SU-DHL-6 (cell line): ENCODE data around the gene ZNF543.

ENCODE experiments used
- H2AFZ ChIP-seq: fragments of 200-600 bp; sonication (generic); 2 replicates; pipeline ENCODE4 v1.6.1; 2014; ENCODE audit warnings: low read depth, mild to moderate bottlenecking, moderate library complexity, mixed read lengths, antibody characterized with exemption, low read length; ENCODE audit not compliant: severe bottlenecking
- H3F3A ChIP-seq: fragments of 200-600 bp; shearing (Covaris generic); 2 replicates; pipeline ENCODE4 v1.6.0; 2016; ENCODE audit warnings: antibody characterized with exemption, mild to moderate bottlenecking; ENCODE audit not compliant: insufficient read depth
- H3K27ac ChIP-seq: fragments of 200-600 bp; sonication (generic); 2 replicates; pipeline ENCODE4 v1.5.1; 2016; ENCODE audit warnings: low read depth, mild to moderate bottlenecking, low read length, moderate library complexity, mixed read lengths
- H3K27me3 ChIP-seq: fragments of 200-600 bp; sonication (generic), shearing (Covaris generic); 2 replicates; pipeline ENCODE4 v1.6.0; 2014; ENCODE audit warnings: mild to moderate bottlenecking, low read length
- H3K36me3 ChIP-seq: fragments of 200-600 bp; sonication (generic); 2 replicates; pipeline ENCODE4 v1.6.1; 2014; ENCODE audit warnings: mild to moderate bottlenecking, low read length, mixed read lengths
- H3K4me2 ChIP-seq: fragments of 300-600, 200-600 bp; shearing (Covaris generic), sonication (generic); 2 replicates; pipeline ENCODE4 v1.6.0; 2014; ENCODE audit warnings: low read length, low read depth, mild to moderate bottlenecking; ENCODE audit not compliant: poor library complexity, severe bottlenecking
- H3K4me3 ChIP-seq: fragments of 200-600 bp; sonication (generic); 2 replicates; pipeline ENCODE4 v1.5.1; 2014; ENCODE audit warnings: antibody characterized with exemption, low read length, mild to moderate bottlenecking, mixed read lengths; ENCODE audit not compliant: insufficient read depth, poor library complexity, severe bottlenecking
- H3K79me2 ChIP-seq: fragments of 200-600 bp; sonication (generic); 2 replicates; pipeline ENCODE4 v1.6.1; 2014; ENCODE audit warnings: mild to moderate bottlenecking, low read length, moderate library complexity; ENCODE audit not compliant: insufficient read depth
- H3K9ac ChIP-seq: fragments of 200-600 bp; sonication (generic); 2 replicates; pipeline ENCODE4 v1.7.0; 2014; ENCODE audit warnings: mild to moderate bottlenecking, low read length
- H3K9me2 ChIP-seq: fragments of 200-600 bp; sonication (generic); replicated peaks from 2 replicates; pipeline ENCODE4 v1.6.1; 2014; ENCODE audit warnings: low read length; ENCODE audit not compliant: insufficient read depth
- H3K9me3 ChIP-seq: fragments of 200-600 bp; sonication (generic); 2 replicates; pipeline ENCODE4 v1.6.1; 2014; ENCODE audit warnings: low read length, mixed read lengths; ENCODE audit not compliant: insufficient read depth
- H4K20me1 ChIP-seq: fragments of 200-600 bp; sonication (generic); 2 replicates; pipeline ENCODE4 v1.6.1; 2014; ENCODE audit warnings: low read depth, mild to moderate bottlenecking, antibody characterized with exemption, low read length, moderate library complexity, mixed read lengths
- CTCF ChIP-seq: fragments of 200-600 bp; sonication (generic); IDR thresholded peaks from one replicate; pipeline ENCODE4 v1.5.1; 2017; ENCODE audit warnings: antibody characterized with exemption, mild to moderate bottlenecking, low read length, moderate library complexity; ENCODE audit not compliant: insufficient read depth, poor library complexity, severe bottlenecking
- EZH2phosphoT487 ChIP-seq: fragments of 200-600 bp; sonication (generic), shearing (Covaris generic); conservative IDR thresholded peaks from 2 replicates; pipeline ENCODE4 v1.6.1; 2018; ENCODE audit warnings: mild to moderate bottlenecking, antibody characterized with exemption, low read length, moderate library complexity, mixed read lengths

Gene ZNF543

GRCh38 chr19:57288373-57288772 is 31.9 kb upstream of the ZNF543 start:
- Histone ChIP-seq H2AFZ (no peak overlapping the region), H3K9me3 (no peaks in the 10 kb centered on the region), H3K27me3 (no peaks in the 10 kb centered on the region), H4K20me1 (no peaks in the 10 kb centered on the region), H3K4me2 (no peak overlapping the region), H3K9me2 (no peaks in the 10 kb centered on the region), H3K36me3 (peaks cover 60% of the 10 kb centered on the region), H3K9ac (no peak overlapping the region), H3K27ac (no peak overlapping the region), H3F3A (0 out of 2 replicates have a peak, but pooled peaks cover 2% of the 10 kb centered on the region), H3K79me2 (peaks cover 79% of the 10 kb centered on the region), H3K4me3 (no peak overlapping the region)
- TF ChIP-seq CTCF (no peak), EZH2phosphoT487 (no peak)

GRCh38 chr19:57290970-57291369 is 29.3 kb upstream of the ZNF543 start:
- no peak for TF ChIP-seq CTCF
- TF ChIP-seq EZH2phosphoT487 = no peak
- H3K9me3 ChIP-seq = no peaks in the 10 kb centered on the region
- H3K9ac ChIP-seq = no peak overlapping the region
- no peaks in the 10 kb centered on the region for H3K27me3 ChIP-seq
- 0 out of 2 replicates have a peak, but pooled peaks cover 9% of the 10 kb centered on the region for H4K20me1 ChIP-seq
- no peak overlapping the region for H3K27ac ChIP-seq
- H3K9me2 ChIP-seq = no peaks in the 10 kb centered on the region
- H3K79me2 ChIP-seq = peaks cover 81% of the 10 kb centered on the region
- H3F3A ChIP-seq = 0 out of 2 replicates have a peak, but pooled peaks cover 1% of the 10 kb centered on the region
- H3K36me3 ChIP-seq = peaks cover 78% of the 10 kb centered on the region
- H2AFZ ChIP-seq = no peak overlapping the region
- no peak overlapping the region for H3K4me3 ChIP-seq
- H3K4me2 ChIP-seq = no peak overlapping the region

GRCh38 chr19:57292547-57292946 is 27.7 kb upstream of the ZNF543 start:
- Histone ChIP-seq H3K9me2 (no peaks in the 10 kb centered on the region), H3K36me3 (peaks cover 79% of the 10 kb centered on the region), H3K4me2 (no peak overlapping the region), H3K27ac (no peak overlapping the region), H3K79me2 (peaks cover 79% of the 10 kb centered on the region), H3F3A (no peaks in the 10 kb centered on the region), H3K27me3 (no peaks in the 10 kb centered on the region), H2AFZ (no peak overlapping the region), H4K20me1 (peaks cover 13% of the 10 kb centered on the region; the same call in 1 of the 2 replicates), H3K4me3 (no peak overlapping the region), H3K9ac (no peak overlapping the region), H3K9me3 (no peaks in the 10 kb centered on the region)
- no peak for TF ChIP-seq EZH2phosphoT487
- no peak for TF ChIP-seq CTCF
